Measurements from ENCODE around the gene MYO5B. TPM values are rescaled to one million over a fixed set of nuclear protein-coding genes. Genes with fewer than 3 reads are reported as not detected.

MYO5B gene
- total and polyA plus RNA-seq, 9 of the 15 experiments (the other 6 are each of a cell fraction or from before 2014, with no cell fraction given) = 0.07 to 0.42 (median 0.28) TPM

GRCh38 chr18:50143886-50144285, 51.1 kb downstream of the MYO5B start:
- Histone ChIP-seq H3K27ac (ENCODE audit: extremely low read depth, low read depth, low read length) (no peak overlapping the region), H3K4me2 (ENCODE audit: insufficient read depth, low read length) (no peak overlapping the region), H2AFZ (ENCODE audit: low read depth, low read length) (no peak overlapping the region), H4K20me1 (replicated peaks; ENCODE audit: control insufficient read depth, insufficient read depth, low read length) (no peaks in the 10 kb centered on the region), H3K4me1 (replicated peaks in 1 of 2; ENCODE audit: control insufficient read depth in 2 of 2, insufficient read depth in 2 of 2, low read length in 2 of 2) (no peaks in the 10 kb centered on the region), H3K9ac (ENCODE audit: insufficient read depth in 1 of 2, low read depth in 2 of 2, low read length in 2 of 2) (no peak overlapping the region), H3K4me3 (no peak overlapping the region), H3K27me3 (ENCODE audit: control insufficient read depth in 2 of 2, insufficient read depth in 2 of 2, low read length in 2 of 2) (peaks cover 0 to 10% of the 10 kb centered on the region in 2 experiments; a peak in 1 of 5 replicates), H3K36me3 (ENCODE audit: control insufficient read depth, insufficient read depth, low read length) (no peaks in the 10 kb centered on the region), H3K79me2 (ENCODE audit: control insufficient read depth, insufficient read depth, low read length) (no peaks in the 10 kb centered on the region), H3K9me3 (replicated peaks; ENCODE audit: control insufficient read depth, insufficient read depth, low read depth, low read length) (no peaks in the 10 kb centered on the region), H3K9me1 (ENCODE audit: control insufficient read depth, insufficient read depth, low read length) (no peaks in the 10 kb centered on the region)
- ATAC-seq = no peak
- DNase-seq (ENCODE audit: extremely low read depth in 1 of 4, low spot score in 3 of 4) = no peak
- BruUV-seq (replicated peaks) = no TSS peak
- FAIRE-seq = no peak
- ChIA-PET POLR2A (no interaction called here), CTCF (ENCODE audit: low intra/inter-chr PET ratio) (no interaction called here)
- in situ Hi-C loops (cut with MboI) (no loop called here), intact Hi-C loops (cut with micrococcal nuclease) (no loop called here)
- WGBS (ENCODE audit: insufficient coverage, low coverage, missing lambda C conversion rate) = 5% methylated on average over 2 of the region's 2 CpGs
- TF ChIP-seq ZNF311 (CRISPR knock-in tag; IDR thresholded peaks at IDR 0.05) = no peak
- TF ChIP-seq DLX4 (CRISPR knock-in tag; IDR thresholded peaks at IDR 0.05) = no peak
- no peak for TF ChIP-seq SMAD4 (CRISPR knock-in tag; conservative IDR thresholded peaks at IDR 0.05)
- no peak for TF ChIP-seq ZNF277 (CRISPR knock-in tag; IDR thresholded peaks at IDR 0.05; ENCODE audit: borderline replicate concordance)
- no peak for TF ChIP-seq POU5F1 (IDR thresholded peaks at IDR 0.05; ENCODE audit: borderline replicate concordance, low read depth, low read length, partially characterized antibody)
- TF ChIP-seq RBM22 (IDR thresholded peaks at IDR 0.05; ENCODE audit: low read depth, low read length, poor library complexity, severe bottlenecking) = no peak
- no peak for TF ChIP-seq ELF2 (CRISPR knock-in tag; IDR thresholded peaks at IDR 0.05)
- TF ChIP-seq CBX5 (IDR thresholded peaks at IDR 0.05; ENCODE audit: borderline replicate concordance, low read depth) = no peak
- no peak for TF ChIP-seq MTA3 (IDR thresholded peaks at IDR 0.05; ENCODE audit: borderline replicate concordance)
- TF ChIP-seq ZNF699 (CRISPR knock-in tag; IDR thresholded peaks at IDR 0.05; ENCODE audit: insufficient replicate concordance) = no peak
- no peak for TF ChIP-seq ZNF740 (CRISPR knock-in tag; IDR thresholded peaks at IDR 0.05)
- no peak for TF ChIP-seq ZNF740 (tag; IDR thresholded peaks at IDR 0.05)
- no peak for TF ChIP-seq CAMTA2 (CRISPR knock-in tag; conservative IDR thresholded peaks at IDR 0.05)
- no peak for TF ChIP-seq JUN (IDR thresholded peaks at IDR 0.05; ENCODE audit: borderline replicate concordance, low read depth, low read length)
- TF ChIP-seq JUN (CRISPR knock-in tag; IDR thresholded peaks at IDR 0.05; ENCODE audit: borderline replicate concordance) = no peak
